NK-92 (cell line): ENCODE data around the gene UGP2.
"Not testable (repeated sequence)": the region's sequence is repeated elsewhere in the genome, so short reads cannot be mapped to it uniquely, and the experiment has no call there.

ENCODE experiments used
- DNase-seq: peaks from one replicate; lab custom pipeline; 2025; ENCODE audit not compliant: unreplicated experiment; lab: John Stamatoyannopoulos, UW

UGP2 gene

GRCh38 chr2:63840081-63840784 lies 1.5 kb upstream of the UGP2 start:
- DNase-seq: no peak

- DNase-seq: peak; percentile 70
These were observed 877 bp upstream of the UGP2 start for GRCh38 chr2:63840785-63841253.

DNA sequence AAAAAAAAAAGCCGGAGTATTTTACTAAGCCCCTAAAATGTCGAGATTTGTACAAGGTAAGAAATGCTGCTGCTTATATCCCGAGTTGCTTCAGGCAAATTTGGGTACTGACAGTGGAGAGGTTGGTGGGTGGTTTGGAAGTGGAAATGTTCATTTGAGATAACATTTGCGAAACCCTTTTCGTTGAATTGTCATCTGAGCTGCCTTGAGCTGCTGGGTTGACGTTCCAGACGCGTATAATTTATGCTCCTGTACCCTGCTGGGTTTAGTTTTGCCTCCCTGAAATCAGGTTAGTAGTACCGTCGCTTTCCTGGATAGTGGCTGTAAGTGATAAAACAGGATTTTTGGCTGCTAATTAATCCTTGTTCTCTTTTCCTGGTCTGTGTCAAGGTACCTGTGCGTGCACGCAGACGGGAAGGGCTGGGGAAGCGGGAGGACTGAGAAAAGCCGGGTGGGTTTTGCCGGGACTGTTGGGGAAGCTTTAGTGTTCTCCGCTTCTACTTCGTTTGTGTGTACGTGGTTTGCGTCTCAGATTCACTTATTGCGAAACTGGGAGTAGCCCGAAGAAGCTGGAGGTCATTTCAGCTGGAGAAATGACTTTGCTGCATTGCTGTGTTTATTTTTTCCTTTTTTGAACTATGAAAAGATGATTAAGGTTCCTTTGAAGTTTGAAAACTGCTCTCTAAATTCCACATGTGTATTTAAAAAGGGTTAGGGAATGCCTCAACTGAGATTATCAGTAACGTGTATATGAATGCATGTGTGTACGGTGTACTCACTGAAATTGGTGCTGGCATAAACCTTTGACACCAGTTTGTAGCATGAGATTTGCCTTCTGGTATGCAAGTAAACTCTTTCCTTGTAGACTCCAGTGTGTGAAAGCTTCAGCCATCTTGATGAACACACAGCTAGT lies 709 bp downstream of the UGP2 start:
- DNase-seq: no peak

DNA sequence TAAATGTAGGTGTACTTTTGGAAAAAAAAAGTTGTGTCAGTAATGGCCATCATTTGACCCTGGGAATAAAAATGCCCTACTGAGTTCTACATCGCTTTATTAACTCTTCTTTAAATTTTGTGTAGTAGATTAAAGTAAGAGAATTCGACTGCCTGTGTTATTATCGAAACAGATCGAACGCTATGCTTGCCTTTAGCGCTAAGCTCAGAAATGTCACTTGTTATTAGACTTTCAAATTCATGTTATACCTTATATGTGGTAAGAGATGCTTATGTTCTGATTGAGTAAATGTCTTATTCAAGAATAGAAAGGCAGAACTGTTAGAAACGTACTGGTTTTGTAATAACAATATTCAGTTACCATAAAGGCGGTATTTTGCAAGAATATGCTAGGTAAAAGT lies 1.4 kb downstream of the UGP2 start:
- no peak for DNase-seq

DNA sequence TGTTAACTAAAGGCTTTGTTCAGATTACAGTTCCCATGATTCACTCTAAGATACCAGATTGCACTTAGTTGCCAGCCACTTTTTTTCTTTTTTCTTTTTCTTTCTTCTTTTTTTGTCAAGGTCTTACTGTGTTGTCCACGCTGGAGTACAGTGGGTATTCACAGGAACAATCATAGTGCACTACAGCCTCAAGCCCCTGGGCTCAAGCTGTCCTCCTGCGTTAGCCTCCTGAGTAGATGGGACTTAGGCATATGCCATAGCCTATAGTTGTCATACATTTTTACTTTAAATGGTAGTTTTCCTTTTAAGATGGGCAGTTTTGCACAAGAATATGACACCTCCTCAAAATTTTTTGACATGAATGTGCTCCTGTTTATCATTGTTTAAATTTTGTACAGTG lies 2.1 kb downstream of the UGP2 start:
- no peak for DNase-seq

DNA sequence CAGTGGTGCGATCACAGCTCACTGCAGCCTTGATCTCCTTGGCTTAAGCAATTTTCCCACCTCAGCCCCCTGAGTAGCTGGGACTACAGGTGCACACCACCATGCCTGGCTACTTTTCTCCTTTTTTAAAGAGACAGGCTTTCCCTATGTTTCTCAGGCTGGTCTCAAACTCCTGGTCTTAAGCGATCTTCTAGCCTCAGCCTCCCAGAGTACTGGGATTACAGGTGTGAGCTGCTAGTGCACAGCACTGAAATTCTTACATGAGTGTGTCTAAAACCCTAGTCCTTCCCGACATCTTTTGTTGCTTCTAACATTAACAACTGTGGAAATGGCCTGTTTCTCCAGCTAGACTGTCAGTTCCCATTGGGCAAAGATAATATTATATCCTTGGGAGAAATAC lies 2.9 kb downstream of the UGP2 start:
- DNase-seq: no peak

- no peak for DNase-seq
These were observed 4.2 kb downstream of the UGP2 start for GRCh38 chr2:63845866-63846265.

DNA sequence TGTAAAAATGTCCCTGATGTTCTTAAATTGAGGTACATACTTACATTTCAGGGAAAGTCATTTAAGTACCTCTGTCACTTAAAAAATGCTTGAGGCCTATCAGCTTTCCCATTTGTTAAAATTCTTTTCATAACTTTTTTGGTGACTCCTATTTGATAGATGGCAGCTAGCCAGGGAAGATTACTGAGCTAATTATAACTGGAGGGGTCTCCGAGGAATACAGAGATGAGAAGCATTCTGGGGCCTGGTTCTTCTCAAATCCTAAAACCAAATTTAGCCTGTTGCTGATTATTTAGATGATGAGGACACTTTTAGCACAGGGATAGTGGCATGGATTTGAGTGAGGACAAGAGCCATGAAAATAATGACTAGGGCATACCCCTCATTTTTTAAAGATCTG lies 4.8 kb downstream of the UGP2 start:
- no peak for DNase-seq

DNA sequence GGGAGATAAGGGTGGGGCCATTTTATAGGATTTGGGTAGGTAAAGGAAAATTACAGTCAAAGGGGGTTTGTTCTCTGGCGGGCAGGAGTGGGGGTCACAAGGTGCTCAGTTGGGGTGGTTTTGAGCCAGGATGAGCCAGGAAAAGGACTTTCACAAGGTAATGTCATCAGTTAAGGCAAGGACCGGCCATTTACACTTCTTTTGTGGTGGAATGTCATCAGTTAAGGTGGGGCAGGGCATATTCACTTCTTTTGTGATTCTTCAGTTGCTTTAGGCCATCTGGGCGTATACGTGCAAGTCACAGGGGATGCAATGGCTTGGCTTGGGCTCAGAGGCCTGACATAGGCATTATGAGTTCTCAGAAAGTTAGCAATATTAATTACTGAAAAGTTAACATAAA lies 5.9 kb downstream of the UGP2 start:
- DNase-seq: not testable (repeated sequence)

- DNase-seq: no peak
These were observed 7.9 kb downstream of the UGP2 start for GRCh38 chr2:63849381-63850203.

- DNase-seq: no peak
These were observed 8.5 kb downstream of the UGP2 start for GRCh38 chr2:63850204-63850571.

GRCh38 chr2:63850649-63851048 lies 9.0 kb downstream of the UGP2 start:
- no peak for DNase-seq

GRCh38 chr2:63851691-63852311 lies 10.1 kb downstream of the UGP2 start:
- no peak for DNase-seq

GRCh38 chr2:63853527-63854310 lies 12.0 kb downstream of the UGP2 start:
- DNase-seq: no peak

- DNase-seq: no peak
These were observed 14.0 kb downstream of the UGP2 start for GRCh38 chr2:63855418-63856302.

DNA sequence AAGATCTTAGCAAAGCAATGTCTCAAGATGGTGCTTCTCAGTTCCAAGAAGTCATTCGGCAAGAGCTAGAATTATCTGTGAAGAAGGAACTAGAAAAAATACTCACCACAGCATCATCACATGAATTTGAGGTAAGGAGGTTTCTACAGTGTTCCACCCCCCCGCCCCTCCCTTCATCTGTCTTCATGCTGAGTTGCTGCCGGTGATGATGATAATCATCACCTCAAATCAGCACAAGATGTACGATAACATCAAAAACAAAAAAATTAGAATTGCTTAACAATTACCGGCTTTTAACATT lies 14.6 kb downstream of the UGP2 start:
- no peak for DNase-seq

DNA sequence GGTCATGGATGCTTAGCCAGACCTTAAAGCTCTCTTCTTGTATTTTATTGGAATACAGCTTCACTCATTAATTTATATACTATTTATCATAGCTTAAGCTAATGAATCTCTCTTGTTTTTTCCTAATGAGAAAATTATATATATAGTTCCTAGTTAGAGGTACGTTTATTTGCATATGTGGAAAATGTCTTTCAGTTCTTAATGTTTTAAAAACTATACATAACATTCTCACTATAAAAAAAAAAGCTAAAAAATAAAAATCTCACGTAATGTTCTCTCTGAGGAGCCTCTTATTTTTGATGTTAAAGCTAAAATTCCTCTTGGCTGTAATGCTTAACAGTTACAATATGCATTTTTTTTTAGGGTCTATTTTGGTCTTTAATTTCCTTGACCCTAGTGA lies 16.6 kb downstream of the UGP2 start:
- no peak for DNase-seq

DNA sequence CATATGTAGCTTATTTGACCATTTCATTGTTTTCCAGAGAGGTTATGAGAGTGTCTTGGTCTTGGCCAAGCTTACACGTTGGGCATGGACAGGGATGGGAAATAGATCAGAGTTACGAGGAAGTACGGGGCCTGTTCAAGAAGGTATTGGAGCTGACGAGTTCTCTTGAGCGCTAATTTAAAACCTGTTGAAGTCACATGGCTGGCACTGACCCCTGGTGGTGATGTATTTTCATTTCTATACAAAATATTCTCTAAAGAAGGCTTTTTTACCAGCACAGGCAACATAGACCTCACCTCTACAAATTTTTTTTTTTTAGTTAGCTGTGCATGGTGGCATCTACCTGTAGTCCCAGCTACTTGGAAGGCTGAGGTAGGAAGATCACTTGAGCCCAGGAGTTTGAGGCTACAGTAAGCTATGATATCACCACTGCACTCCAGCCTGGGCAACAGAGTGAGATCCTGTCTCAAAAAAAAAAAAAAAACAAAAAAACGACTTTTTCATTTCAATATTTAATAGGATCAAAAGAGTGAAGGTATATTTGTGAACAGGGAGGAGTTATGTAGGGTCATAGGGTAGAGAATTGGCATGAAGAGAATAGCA lies 19.6 kb downstream of the UGP2 start:
- DNase-seq: no peak

DNA sequence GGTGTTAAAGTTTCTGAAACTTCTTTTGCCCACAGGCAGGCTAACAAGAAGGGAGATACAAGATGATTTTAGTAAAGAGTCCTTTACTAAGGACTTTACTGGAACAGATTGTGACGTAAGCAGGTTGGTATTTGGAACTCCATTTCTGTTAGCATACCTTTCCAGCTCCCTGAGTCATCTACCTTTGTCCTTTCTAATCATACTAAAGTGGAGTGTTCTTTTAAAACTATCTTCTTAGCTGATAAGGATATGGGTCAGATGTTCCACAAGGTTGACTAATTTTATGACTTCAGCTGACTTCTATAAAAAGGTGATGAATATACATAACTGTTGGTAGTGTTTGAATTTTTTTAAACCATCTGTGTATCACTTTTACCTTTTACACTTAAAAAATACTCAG lies 21.1 kb downstream of the UGP2 start:
- no peak for DNase-seq
